SK-N-SH (cell line): Measurements from ENCODE around the gene PPM1B. TPM values are rescaled to one million over a fixed set of nuclear protein-coding genes. Genes with fewer than 3 reads are reported as not detected.

Experiments used
- CTCF ChIA-PET: fragments of 300-600, 350-600 bp; formaldehyde crosslinking; extraction: SDS; loops from one replicate; lab custom pipeline; 2021; lab: Yijun Ruan, JAX
- POLR2A ChIA-PET: fragments of 350-600 bp; sonication (Branson Sonifier 250); formaldehyde crosslinking; extraction: SDS; loops from one replicate; lab custom pipeline; 2020; ENCODE audit warnings: antibody characterized with exemption, inconsistent platforms; lab: Yijun Ruan, JAX
- DNase-seq: peaks from one replicate; pipeline ENCODE4 v3.0.0; 2012
- H2AFZ ChIP-seq: fragments of 200-600 bp; sonication (generic); 2 replicates; pipeline ENCODE4 v1.8.1; 2016; ENCODE audit warnings: antibody characterized with exemption, mild to moderate bottlenecking, low read depth
- H3F3A ChIP-seq: fragments of 200-600 bp; sonication (generic); replicated peaks from 2 replicates; pipeline ENCODE3; 2016; ENCODE audit warnings: antibody characterized with exemption, mild to moderate bottlenecking; ENCODE audit not compliant: insufficient read depth
- H3K27ac ChIP-seq, 2 experiments: fragments of 200-500 bp in 1 of 2; fragments of 200-600 bp in 1 of 2; sonication (Bioruptor generic) in 1 of 2; sonication (generic), shearing (Covaris generic) in 1 of 2; 2 replicates each; pipeline versions ENCODE4 v1.5.1 to v1.6.1; 2014 to 2016; ENCODE audit warnings: low read depth in 2 of 2, inconsistent platforms in 1 of 2, low read length in 1 of 2, mild to moderate bottlenecking in 1 of 2, mixed read lengths in 1 of 2
- H3K27me3 ChIP-seq: fragments of 200-600 bp; sonication (generic), shearing (Covaris generic); 2 replicates; pipeline ENCODE4 v1.6.1; 2016; ENCODE audit warnings: mixed run types; ENCODE audit not compliant: insufficient read depth
- H3K36me3 ChIP-seq, 2 experiments: fragments of 200-500 bp in 1 of 2; fragments of 200-600 bp in 1 of 2; sonication (Bioruptor generic) in 1 of 2; sonication (generic) in 1 of 2; replicated peaks in 1 of 2; 2 replicates each; pipeline versions ENCODE3 to v1.5.1; 2014 to 2016; ENCODE audit warnings: low read length in 1 of 2, mild to moderate bottlenecking in 1 of 2; ENCODE audit not compliant: insufficient read depth in 2 of 2, control insufficient read depth in 1 of 2
- H3K4me1 ChIP-seq, 2 experiments: fragments of 200-500 bp in 1 of 2; fragments of 200-600 bp in 1 of 2; sonication (Bioruptor generic) in 1 of 2; sonication (generic), shearing (Covaris generic) in 1 of 2; 2 replicates each; pipeline versions ENCODE4 v1.5.1 to v1.6.1; 2014 to 2016; ENCODE audit warnings: low read depth in 1 of 2, low read length in 1 of 2, mixed run types in 1 of 2; ENCODE audit not compliant: insufficient read depth in 2 of 2, control insufficient read depth in 1 of 2
- H3K4me2 ChIP-seq: fragments of 200-600 bp; sonication (generic), shearing (Covaris generic); 2 replicates; pipeline ENCODE4 v1.6.1; 2017; ENCODE audit warnings: mixed run types
- H3K4me3 ChIP-seq, 2 experiments: fragments of 200-500 bp in 1 of 2; fragments of 200-600 bp in 1 of 2; sonication (Bioruptor generic) in 1 of 2; sonication (generic), shearing (Covaris generic) in 1 of 2; 2 replicates each; pipeline versions ENCODE4 v1.5.1 to v1.8.1; 2014 to 2016; ENCODE audit warnings: low read depth in 2 of 2, inconsistent platforms in 1 of 2, low read length in 1 of 2, mild to moderate bottlenecking in 1 of 2, mixed read lengths in 1 of 2, moderate library complexity in 1 of 2
- H3K79me2 ChIP-seq: fragments of 200-600 bp; sonication (generic); 2 replicates; pipeline ENCODE4 v1.8.1; 2017; ENCODE audit warnings: mild to moderate bottlenecking; ENCODE audit not compliant: insufficient read depth
- H3K9ac ChIP-seq: fragments of 200-600 bp; sonication (generic); 2 replicates; pipeline ENCODE4 v1.6.1; 2017; ENCODE audit warnings: mixed run types
- H3K9me2 ChIP-seq: fragments of 200-600 bp; sonication (generic); 2 replicates; pipeline ENCODE4 v1.6.1; 2017; ENCODE audit warnings: mixed run types
- H3K9me3 ChIP-seq: fragments of 200-600 bp; sonication (generic); 2 replicates; pipeline ENCODE4 v1.6.1; 2017; ENCODE audit warnings: mixed run types, mild to moderate bottlenecking, moderate library complexity
- H4K20me1 ChIP-seq: fragments of 200-600 bp; sonication (generic); 2 replicates; pipeline ENCODE4 v1.6.1; 2017; ENCODE audit warnings: mild to moderate bottlenecking, mixed run types; ENCODE audit not compliant: insufficient read depth
- CHD2 ChIP-seq: fragments of 150-350 bp; IDR thresholded peaks from 2 replicates; pipeline ENCODE4 v1.6.1; 2018; ENCODE audit warnings: low read length; ENCODE audit not compliant: partially characterized antibody
- CTCF ChIP-seq: fragments of 200-600 bp; sonication (generic); IDR thresholded peaks from 2 replicates; pipeline ENCODE4 v1.6.1; 2017; ENCODE audit warnings: antibody characterized with exemption, mild to moderate bottlenecking, moderate library complexity
- EP300 ChIP-seq, 2 experiments: IDR thresholded peaks; 2 replicates each; pipeline versions ENCODE4 v1.4.0 to v1.6.1; 2012; ENCODE audit warnings: borderline replicate concordance in 1 of 2, low read depth in 1 of 2, low read length in 1 of 2
- EZH2phosphoT487 ChIP-seq: fragments of 200-600 bp; sonication (generic); IDR thresholded peaks from 2 replicates; pipeline ENCODE4 v1.6.1; 2017; ENCODE audit warnings: low read depth, mixed run types, mild to moderate bottlenecking, antibody characterized with exemption, moderate library complexity, borderline replicate concordance
- FOSL2 ChIP-seq: IDR thresholded peaks from 2 replicates; pipeline ENCODE4 v1.4.0; 2012; ENCODE audit warnings: low read depth, mild to moderate bottlenecking, moderate library complexity, borderline replicate concordance
- FOXM1 ChIP-seq: IDR thresholded peaks from 2 replicates; pipeline ENCODE4 v1.4.0; 2012; ENCODE audit warnings: low read depth, mild to moderate bottlenecking
- GABPA ChIP-seq: IDR thresholded peaks from 2 replicates; pipeline ENCODE4 v1.4.0; 2012; ENCODE audit warnings: low read depth, mild to moderate bottlenecking
- IRF3 ChIP-seq: fragments of 150-350 bp; IDR thresholded peaks from 2 replicates; pipeline ENCODE4 v1.6.1; 2016; ENCODE audit warnings: mild to moderate bottlenecking, low read depth, low read length
- JUND ChIP-seq: IDR thresholded peaks from 2 replicates; pipeline ENCODE4 v1.4.0; 2012
- MAX ChIP-seq: IDR thresholded peaks from 2 replicates; pipeline ENCODE4 v1.4.0; 2012; ENCODE audit warnings: low read depth
- MEF2A ChIP-seq: IDR thresholded peaks from 2 replicates; pipeline ENCODE4 v1.4.0; 2012; ENCODE audit warnings: low read depth, borderline replicate concordance
- MXI1 ChIP-seq: IDR thresholded peaks from 2 replicates; pipeline ENCODE4 v1.6.1; 2012; ENCODE audit warnings: mild to moderate bottlenecking, low read depth, low read length, improper control_type of control experiment
- PBX3 ChIP-seq: IDR thresholded peaks from 2 replicates; pipeline ENCODE4; 2012
- REST ChIP-seq: IDR thresholded peaks from 2 replicates; pipeline ENCODE4 v1.6.1; 2012; ENCODE audit warnings: mild to moderate bottlenecking, low read depth, low read length, moderate library complexity
- RFX5 ChIP-seq: IDR thresholded peaks from 2 replicates; pipeline ENCODE4 v1.6.1; 2012; ENCODE audit warnings: mild to moderate bottlenecking, improper control_type of control experiment, low read length
- RXRA ChIP-seq: IDR thresholded peaks from 2 replicates; pipeline ENCODE4 v1.4.0; 2012; ENCODE audit warnings: low read depth, mild to moderate bottlenecking, borderline replicate concordance
- TCF12 ChIP-seq: IDR thresholded peaks from 2 replicates; pipeline ENCODE4 v1.4.0; 2012
- USF1 ChIP-seq: IDR thresholded peaks from 2 replicates; pipeline ENCODE4 v1.4.0; 2012; ENCODE audit warnings: low read depth, borderline replicate concordance
- YY1 ChIP-seq: IDR thresholded peaks from 2 replicates; pipeline ENCODE4 v1.4.0; 2012; ENCODE audit warnings: low read depth, mild to moderate bottlenecking
- WGBS: methylation state at CpG from one replicate; pipeline ENCODE4 v1.1.6; 2017; ENCODE audit warnings: low lambda C conversion rate; 5-methylcytosine and 5-hydroxymethylcytosine counted together
- polyA plus RNA-seq, 3 experiments: library from polyadenylated mRNA; depleted of rRNA; stranded (reverse); fragments of >200 nt; gene quantifications; 2 replicates each; pipeline ENCODE4 v1.2.3, GENCODE V29; 2012

PPM1B gene
- polyA plus RNA-seq, 1 of the 3 experiments (the other 2 are of a cell fraction) = 16.2 TPM

- H3K9me3 ChIP-seq = no peaks in the 10 kb centered on the region
- H4K20me1 ChIP-seq = no peaks in the 10 kb centered on the region
- no peaks in the 10 kb centered on the region for H3K79me2 ChIP-seq
- no peak overlapping the region for H3K27ac ChIP-seq
- no peaks in the 10 kb centered on the region for H3K9me2 ChIP-seq
- no peak for DNase-seq
- no peaks in the 10 kb centered on the region for H3F3A ChIP-seq
- CTCF ChIA-PET = interaction anchor here (1.8 to 3.5 kb wide), 2 partner anchors 41 to 206 kb away, joined by 9 to 17 read pairs; no protein-coding TSS in a partner anchor
- no peak overlapping the region for H3K4me2 ChIP-seq
- no peak overlapping the region for H2AFZ ChIP-seq
- H3K4me3 ChIP-seq = no peak overlapping the region
- no peaks in the 10 kb centered on the region for H3K36me3 ChIP-seq
- POLR2A ChIA-PET = interaction anchor here (0.9 kb wide), 1 partner anchor 9 kb away, joined by 3 read pairs; no protein-coding TSS in a partner anchor
- peaks cover 0 to 2% of the 10 kb centered on the region in 2 experiments; a peak in 2 of 4 replicates for H3K4me1 ChIP-seq
- 37% methylated on average over 3 of the region's 3 CpGs for WGBS
- TF ChIP-seq FOXM1 (no peak), PBX3 (no peak), YY1 (no peak), CTCF (no peak), MXI1 (no peak), TCF12 (no peak), EP300 (IDR thresholded peaks at IDR 0.05; ENCODE audit: borderline replicate concordance in 1 of 2, low read depth in 1 of 2, low read length in 1 of 2) (no peak), JUND (no peak), MEF2A (no peak), IRF3 (no peak), MAX (no peak), RXRA (no peak)
- no peak overlapping the region for H3K9ac ChIP-seq
- H3K27me3 ChIP-seq = no peaks in the 10 kb centered on the region
Observed at GRCh38 chr2:44250376-44250775, 81.7 kb downstream of the PPM1B start.

- no peaks in the 10 kb centered on the region for H3K36me3 ChIP-seq
- CTCF ChIA-PET = interaction anchor here (0.7 to 2.9 kb wide), 5 partner anchors 10 to 455 kb away, joined by 3 to 13 read pairs (median 5); no protein-coding TSS in a partner anchor
- no peak overlapping the region for H2AFZ ChIP-seq
- H3K9me3 ChIP-seq = no peaks in the 10 kb centered on the region
- no peak for DNase-seq
- POLR2A ChIA-PET = interaction anchor here (0.6 kb wide), 1 partner anchor 165 kb away, joined by 3 read pairs; no protein-coding TSS in a partner anchor
- H3K4me2 ChIP-seq = no peak overlapping the region
- no peaks in the 10 kb centered on the region for H3K27me3 ChIP-seq
- H4K20me1 ChIP-seq = no peaks in the 10 kb centered on the region
- H3K4me1 ChIP-seq = no peaks in the 10 kb centered on the region
- H3K79me2 ChIP-seq = no peaks in the 10 kb centered on the region
- WGBS = 87% methylated on average over 2 of the region's 2 CpGs
- H3K9ac ChIP-seq = no peak overlapping the region
- H3K9me2 ChIP-seq = no peaks in the 10 kb centered on the region
- no peak overlapping the region for H3K4me3 ChIP-seq
- H3K27ac ChIP-seq = no peak overlapping the region
- H3F3A ChIP-seq = no peaks in the 10 kb centered on the region
- TF ChIP-seq FOXM1 (no peak), GABPA (no peak), REST (no peak), USF1 (no peak), RFX5 (no peak), EZH2phosphoT487 (no peak), CHD2 (no peak), JUND (no peak), YY1 (no peak), MAX (no peak), FOSL2 (no peak)
Observed at GRCh38 chr2:44254023-44254422, 85.3 kb downstream of the PPM1B start.
